GM18502 (cell line): ENCODE data around the gene PON2.

Experiments
- ATAC-seq: cut with Tn5 transposase; IDR thresholded peaks from one replicate; pipeline ENCODE4 v1.9.1; 2021; ENCODE audit warnings: mild to moderate bottlenecking; ENCODE audit not compliant: unreplicated experiment, poor library complexity

PON2 gene

GRCh38 chr7:95446618-95447017 lies 11.8 kb upstream of the PON2 start:
- no peak for ATAC-seq

- ATAC-seq, result no peak
Observed at GRCh38 chr7:95444796-95445195, 10.0 kb upstream of the PON2 start.

- no peak for ATAC-seq
Observed at GRCh38 chr7:95441042-95441823, 6.4 kb upstream of the PON2 start.

GRCh38 chr7:95440394-95441038 lies 5.7 kb upstream of the PON2 start:
- no peak for ATAC-seq

- no peak for ATAC-seq
Observed at GRCh38 chr7:95436407-95436806, 1.6 kb upstream of the PON2 start.

GRCh38 chr7:95435422-95435780 lies 573 bp upstream of the PON2 start:
- ATAC-seq, result peak; percentile 1

- ATAC-seq, result no peak
Observed at GRCh38 chr7:95433952-95434556, 774 bp downstream of the PON2 start.

- ATAC-seq, result no peak
Observed at GRCh38 chr7:95433129-95433528, 1.7 kb downstream of the PON2 start.

GRCh38 chr7:95432606-95433005 lies 2.2 kb downstream of the PON2 start:
- ATAC-seq, result no peak

GRCh38 chr7:95430864-95431263 lies 4.0 kb downstream of the PON2 start:
- no peak for ATAC-seq

GRCh38 chr7:95429241-95429990 lies 5.4 kb downstream of the PON2 start:
- ATAC-seq, result no peak

GRCh38 chr7:95427914-95428516 lies 6.8 kb downstream of the PON2 start:
- ATAC-seq, result no peak

- ATAC-seq, result no peak
Observed at GRCh38 chr7:95427166-95427565, 7.7 kb downstream of the PON2 start.

GRCh38 chr7:95425694-95426093 lies 9.1 kb downstream of the PON2 start:
- ATAC-seq, result no peak

- ATAC-seq, result no peak
Observed at GRCh38 chr7:95424716-95425115, 10.1 kb downstream of the PON2 start.

- peak; percentile 42 for ATAC-seq
Observed at GRCh38 chr7:95421847-95422444, 12.9 kb downstream of the PON2 start.

GRCh38 chr7:95421000-95421846 lies 13.6 kb downstream of the PON2 start:
- peak; percentile 58 for ATAC-seq

- no peak for ATAC-seq
Observed at GRCh38 chr7:95412075-95412474, 22.8 kb downstream of the PON2 start.

- ATAC-seq, result no peak
Observed at GRCh38 chr7:95411666-95412065, 23.2 kb downstream of the PON2 start.
